ENCODE measurements around the gene EID2B. TPM values are rescaled to one million over a fixed set of nuclear protein-coding genes. Genes with fewer than 3 reads are reported as not detected.

The EID2B gene
- total and polyA plus RNA-seq, 9 of the 15 experiments (the other 6 are each of a cell fraction or from before 2014, with no cell fraction given): 2.8 to 8.8 (median 4.8) TPM

- TF ChIP-seq TEAD4 (IDR thresholded peaks at IDR 0.05; ENCODE audit: low read length): no peak; the same call in 1 of the 2 replicates
- peak; percentile 79; the same call in 1 of the 2 replicates for TF ChIP-seq TEAD4 (CRISPR knock-in tag; IDR thresholded peaks at IDR 0.05; ENCODE audit: borderline replicate concordance)
- TF ChIP-seq NCOA4 (IDR thresholded peaks at IDR 0.05; ENCODE audit: partially characterized antibody): no peak
- no peak for TF ChIP-seq SUPT5H (IDR thresholded peaks at IDR 0.05)
- no peak for TF ChIP-seq GTF2B (IDR thresholded peaks at IDR 0.05; ENCODE audit: extremely low read depth, insufficient read length)
- no peak for TF ChIP-seq FOXA1 (IDR thresholded peaks at IDR 0.05; ENCODE audit: borderline replicate concordance)
- TF ChIP-seq ID3 (CRISPR knock-in tag; IDR thresholded peaks at IDR 0.05): no peak
- TF ChIP-seq ID3 (tag; IDR thresholded peaks at IDR 0.05): peak; percentile 69
- no peak for TF ChIP-seq TFE3 (CRISPR knock-in tag; IDR thresholded peaks at IDR 0.05)
- TF ChIP-seq RB1 (IDR thresholded peaks at IDR 0.05; ENCODE audit: low read depth): peak; percentile 84; the same call in 1 of the 2 replicates
- peak; percentile 56; the same call in 1 of the 2 replicates for TF ChIP-seq ZNF395 (CRISPR knock-in tag; IDR thresholded peaks at IDR 0.05)
- TF ChIP-seq GTF2A2 (tag; IDR thresholded peaks at IDR 0.05): no peak
- TF ChIP-seq DMBX1 (CRISPR knock-in tag; IDR thresholded peaks at IDR 0.05; ENCODE audit: borderline replicate concordance): peak; percentile 68; the same call in 1 of the 2 replicates
- TF ChIP-seq NONO (IDR thresholded peaks at IDR 0.05; ENCODE audit: low read depth in 2 of 2, low read length in 1 of 2): peak in 1 of 2 experiments; percentile 76; a peak in 2 of 4 replicates
- TF ChIP-seq HDAC1 (IDR thresholded peaks at IDR 0.05): peak in 1 of 2 experiments; percentile 61; a peak in 2 of 4 replicates
- no peak for TF ChIP-seq ELF4 (CRISPR knock-in tag; IDR thresholded peaks at IDR 0.05)
- TF ChIP-seq MXI1 (IDR thresholded peaks at IDR 0.05; ENCODE audit: low read depth, low read length): peak; percentile 59; the same call in 1 of the 2 replicates
- peak; percentile 70 for TF ChIP-seq RBFOX2 (IDR thresholded peaks at IDR 0.05; ENCODE audit: low read depth, low read length)
- peak; percentile 11; the same call in 1 of the 2 replicates for TF ChIP-seq KLF13 (tag; IDR thresholded peaks at IDR 0.05; ENCODE audit: borderline replicate concordance, low read depth)
- TF ChIP-seq NRF1 (conservative IDR thresholded peaks at IDR 0.05 in 1 of 2, IDR thresholded peaks at IDR 0.05 in 1 of 2): peak; percentile 89 to 93
- TF ChIP-seq FOXJ2 (tag; IDR thresholded peaks at IDR 0.05): no peak
- TF ChIP-seq ZNF512 (tag; IDR thresholded peaks at IDR 0.05): no peak
Measured at GRCh38 chr19:39506944-39507714, 25.5 kb downstream of the EID2B start (continued).
